IPS DF 6.9 (cell line): ENCODE results near the gene HHAT.

ENCODE experiments used
- DNase-seq: peaks from one replicate; pipeline ENCODE4 v3.0.0-alpha.2; 2013; ENCODE audit warnings: low read depth, low spot score
- H3K27ac ChIP-seq: one replicate; pipeline ENCODE4 v1.5.1; 2013; ENCODE audit warnings: low read length, control low read depth
- H3K27me3 ChIP-seq: 2 replicates; pipeline ENCODE4 v1.6.1; 2013; ENCODE audit warnings: mild to moderate bottlenecking, low read length; ENCODE audit not compliant: control insufficient read depth, insufficient read depth
- H3K36me3 ChIP-seq: 2 replicates; pipeline ENCODE4 v1.6.1; 2013; ENCODE audit warnings: low read length; ENCODE audit not compliant: control insufficient read depth, insufficient read depth
- H3K4me1 ChIP-seq: 2 replicates; pipeline ENCODE4 v1.6.1; 2013; ENCODE audit warnings: low read length; ENCODE audit not compliant: control insufficient read depth, insufficient read depth
- H3K4me3 ChIP-seq: 2 replicates; pipeline ENCODE4 v1.5.1; 2013; ENCODE audit warnings: mild to moderate bottlenecking, low read length
- H3K9me3 ChIP-seq: 2 replicates; pipeline ENCODE4 v1.6.1; 2013; ENCODE audit warnings: low read length, inconsistent platforms; ENCODE audit not compliant: control insufficient read depth, insufficient read depth
- WGBS: extraction: QIAGEN DNeasy Blood & Tissue Kit; methylation state at CpG from one replicate; pipeline ENCODE4 v1.1.7; 2013; ENCODE audit warnings: mixed read lengths, missing lambda C conversion rate; ENCODE audit not compliant: insufficient read length, insufficient coverage; 5-methylcytosine and 5-hydroxymethylcytosine counted together

HHAT gene

DNA sequence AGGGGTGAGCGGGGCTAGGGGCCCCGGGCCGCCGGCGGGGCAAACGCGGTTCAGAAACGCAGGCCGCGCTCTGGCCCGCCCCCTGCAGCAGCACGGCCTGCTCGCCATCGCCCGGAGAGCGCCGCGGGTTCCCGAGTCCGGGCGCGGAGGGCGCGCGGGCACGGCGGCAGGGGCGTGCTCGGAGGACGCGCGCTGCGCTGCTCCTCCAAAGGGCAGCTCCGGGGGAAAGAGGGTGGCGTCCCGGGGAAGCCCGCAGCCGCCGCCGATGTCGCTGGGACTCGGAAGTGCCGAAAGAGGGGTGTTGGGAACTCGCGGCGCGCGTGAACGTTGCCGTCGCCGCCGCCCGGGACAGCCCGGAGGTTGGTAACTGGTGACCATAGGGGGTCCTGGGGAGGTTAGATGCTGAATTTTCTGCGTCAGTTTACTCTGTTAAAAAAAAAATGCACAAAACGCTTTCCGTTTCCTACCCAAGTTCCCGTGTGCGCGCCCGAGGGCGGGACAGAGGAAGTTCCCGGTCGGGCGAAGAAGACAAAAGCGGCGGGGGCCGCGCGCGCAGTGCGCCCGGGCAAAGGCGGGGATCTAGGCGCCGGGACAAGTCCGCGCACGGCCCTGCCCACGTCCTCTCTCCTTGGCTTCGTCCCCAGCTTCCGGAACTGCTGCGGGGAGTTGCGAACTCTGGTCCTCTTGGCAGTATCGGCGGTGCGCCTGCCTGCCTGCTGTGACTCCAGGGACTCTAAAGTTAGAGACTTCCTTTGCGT lies at the start of gene HHAT:
Gene HHAT (plus strand): TSS at position 157 of the 758 bp plus-strand sequence. CDS start 20,074 bp downstream, outside the sequence.
- no peaks in the 10 kb centered on the region for H3K4me1 ChIP-seq
- no peaks in the 10 kb centered on the region for H3K9me3 ChIP-seq
- peak within 1 kb of the TSS; percentile 63; the same call in 1 of the 2 replicates for H3K4me3 ChIP-seq
- no CpG with 5 or more reads among the region's 89 CpGs for WGBS
- peaks cover 50% of the 10 kb centered on the region for H3K27me3 ChIP-seq
- peak; percentile 29 for DNase-seq
- H3K27ac ChIP-seq: no peak within 1 kb of the TSS
- no peaks in the 10 kb centered on the region for H3K36me3 ChIP-seq

DNA sequence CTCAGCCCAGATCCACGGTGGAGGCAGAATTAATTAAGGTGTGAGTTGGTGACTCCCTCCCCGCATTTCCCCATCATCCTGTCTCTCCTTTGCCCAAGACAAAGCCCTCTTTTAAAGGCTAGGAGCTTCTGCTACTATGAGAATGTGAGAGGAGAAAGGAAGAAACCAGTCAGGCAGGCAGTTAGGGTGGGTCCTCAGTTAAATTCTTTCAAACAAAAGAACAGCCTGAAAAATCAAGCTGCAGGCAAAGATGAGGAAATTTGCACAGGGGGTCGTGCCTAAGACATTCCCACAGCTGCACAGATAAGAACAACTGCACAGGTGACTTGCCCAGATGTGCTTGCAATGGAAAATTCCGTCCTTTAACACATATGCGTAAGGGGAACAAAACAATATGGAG lies 48.5 kb upstream of the HHAT start:
- WGBS: no CpG with 5 or more reads among the region's 5 CpGs
- H3K4me3 ChIP-seq: no peak overlapping the region
- peaks cover 2% of the 10 kb centered on the region; the same call in 1 of the 2 replicates for H3K9me3 ChIP-seq
- DNase-seq: no peak
- H3K4me1 ChIP-seq: no peaks in the 10 kb centered on the region
- no peaks in the 10 kb centered on the region for H3K36me3 ChIP-seq
- no peaks in the 10 kb centered on the region for H3K27me3 ChIP-seq
- H3K27ac ChIP-seq: no peak overlapping the region

DNA sequence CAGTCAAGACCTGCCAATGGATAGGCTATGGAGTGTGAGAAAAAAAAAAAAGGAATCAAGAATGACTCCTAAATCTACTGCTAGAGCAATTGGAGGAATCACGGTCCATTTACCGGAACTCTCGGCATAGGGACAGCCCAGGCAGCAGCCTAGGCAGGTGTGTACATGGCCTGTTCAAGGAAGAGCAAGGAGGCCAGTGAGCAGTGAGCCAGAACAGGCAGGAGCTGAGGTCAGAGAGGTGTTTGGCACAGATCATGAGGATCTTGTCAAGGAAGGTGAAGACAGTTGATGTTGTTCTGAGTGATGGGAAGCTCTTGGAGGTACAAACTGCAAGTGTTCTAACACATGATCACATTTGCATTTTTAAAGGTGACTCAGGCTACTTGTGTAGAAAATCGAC lies 40.6 kb upstream of the HHAT start:
- no CpG with 5 or more reads among the region's 4 CpGs for WGBS
- Histone ChIP-seq H3K9me3 (no peaks in the 10 kb centered on the region), H3K27ac (no peak overlapping the region), H3K4me1 (peaks cover 3% of the 10 kb centered on the region; the same call in 1 of the 2 replicates), H3K36me3 (no peaks in the 10 kb centered on the region), H3K4me3 (no peak overlapping the region), H3K27me3 (no peaks in the 10 kb centered on the region; the same call in 1 of the 2 replicates)
- no peak for DNase-seq

DNA sequence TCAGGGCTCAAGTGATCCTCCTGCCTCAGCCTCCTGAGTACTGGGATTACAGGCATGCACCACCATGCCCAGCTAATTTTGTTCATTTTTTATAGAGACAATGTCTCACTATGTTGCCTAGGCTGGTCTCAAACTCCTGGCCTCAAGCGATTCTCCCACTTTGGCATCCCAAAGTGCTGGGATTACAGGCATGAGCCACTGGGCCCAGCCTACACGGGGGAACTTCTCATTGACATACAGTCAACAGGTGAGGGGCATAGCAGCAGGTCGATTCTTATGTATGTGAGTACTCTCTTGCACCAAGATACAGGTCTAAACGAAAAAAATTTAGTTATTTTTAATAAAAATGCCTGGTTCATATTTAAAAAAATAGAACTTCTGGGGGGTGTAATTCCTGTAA lies 39.5 kb upstream of the HHAT start:
- DNase-seq: no peak
- Histone ChIP-seq H3K27me3 (no peaks in the 10 kb centered on the region; the same call in 1 of the 2 replicates), H3K4me1 (peaks cover 3% of the 10 kb centered on the region; the same call in 1 of the 2 replicates), H3K9me3 (no peaks in the 10 kb centered on the region), H3K36me3 (no peaks in the 10 kb centered on the region), H3K27ac (no peak overlapping the region), H3K4me3 (no peak overlapping the region)
- no CpG with 5 or more reads among the region's 4 CpGs for WGBS

DNA sequence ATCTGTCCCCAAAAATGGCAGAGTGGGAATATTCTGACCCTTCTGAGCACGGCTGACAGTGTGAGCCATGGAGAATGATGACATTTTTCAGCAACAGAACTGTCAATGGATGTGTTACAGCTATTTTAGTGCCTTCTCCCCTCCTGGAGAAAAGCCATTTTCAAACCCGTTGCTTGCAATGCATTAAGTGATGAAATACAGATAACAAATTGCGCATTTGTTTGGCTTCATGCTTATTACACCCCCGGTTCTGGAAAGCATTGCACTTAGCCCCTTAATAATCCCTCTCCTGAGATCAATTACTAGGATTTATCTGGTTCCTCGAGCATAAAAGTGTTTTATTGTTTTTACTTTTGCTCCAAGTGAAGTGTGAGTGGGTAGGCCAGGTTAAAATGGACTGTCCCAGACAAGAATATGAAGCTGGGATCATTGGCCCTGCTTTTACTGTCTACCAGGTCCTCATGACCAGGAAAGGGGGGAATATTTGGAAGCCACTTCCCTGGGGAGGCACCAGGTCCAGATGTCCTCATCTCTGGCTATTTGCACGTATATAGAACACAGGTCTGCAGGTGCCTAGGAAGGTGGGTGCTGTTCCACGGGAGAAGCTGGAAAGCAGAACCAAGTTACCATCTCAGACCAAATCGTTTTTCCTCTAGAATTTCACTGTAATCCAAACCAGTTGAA lies 37.5 kb upstream of the HHAT start:
- no peak for DNase-seq
- no CpG with 5 or more reads among the region's 8 CpGs for WGBS
- no peaks in the 10 kb centered on the region for H3K36me3 ChIP-seq
- no peak overlapping the region for H3K4me3 ChIP-seq
- H3K9me3 ChIP-seq: no peaks in the 10 kb centered on the region
- H3K27me3 ChIP-seq: no peaks in the 10 kb centered on the region; the same call in 1 of the 2 replicates
- no peak overlapping the region for H3K27ac ChIP-seq
- H3K4me1 ChIP-seq: peaks cover 3% of the 10 kb centered on the region; the same call in 1 of the 2 replicates

- no peaks in the 10 kb centered on the region for H3K36me3 ChIP-seq
- H3K9me3 ChIP-seq: no peaks in the 10 kb centered on the region
- H3K4me3 ChIP-seq: no peak overlapping the region; the same call in 1 of the 2 replicates
- no peaks in the 10 kb centered on the region; the same call in 1 of the 2 replicates for H3K27me3 ChIP-seq
- WGBS: no CpG with 5 or more reads among the region's 9 CpGs
- no peak for DNase-seq
- H3K4me1 ChIP-seq: peaks cover 3% of the 10 kb centered on the region; the same call in 1 of the 2 replicates
- H3K27ac ChIP-seq: no peak overlapping the region
These were observed 36.9 kb upstream of the HHAT start for GRCh38 chr1:210291786-210292230.

- H3K27ac ChIP-seq: no peak overlapping the region
- H3K4me1 ChIP-seq: peaks cover 3% of the 10 kb centered on the region; the same call in 1 of the 2 replicates
- H3K4me3 ChIP-seq: peak overlapping the region; percentile 42; the same call in 1 of the 2 replicates
- no peak for DNase-seq
- no peaks in the 10 kb centered on the region; the same call in 1 of the 2 replicates for H3K27me3 ChIP-seq
- H3K36me3 ChIP-seq: no peaks in the 10 kb centered on the region
- H3K9me3 ChIP-seq: no peaks in the 10 kb centered on the region
- no CpG with 5 or more reads among the region's 56 CpGs for WGBS
These were observed 36.4 kb upstream of the HHAT start for GRCh38 chr1:210292231-210292871.

DNA sequence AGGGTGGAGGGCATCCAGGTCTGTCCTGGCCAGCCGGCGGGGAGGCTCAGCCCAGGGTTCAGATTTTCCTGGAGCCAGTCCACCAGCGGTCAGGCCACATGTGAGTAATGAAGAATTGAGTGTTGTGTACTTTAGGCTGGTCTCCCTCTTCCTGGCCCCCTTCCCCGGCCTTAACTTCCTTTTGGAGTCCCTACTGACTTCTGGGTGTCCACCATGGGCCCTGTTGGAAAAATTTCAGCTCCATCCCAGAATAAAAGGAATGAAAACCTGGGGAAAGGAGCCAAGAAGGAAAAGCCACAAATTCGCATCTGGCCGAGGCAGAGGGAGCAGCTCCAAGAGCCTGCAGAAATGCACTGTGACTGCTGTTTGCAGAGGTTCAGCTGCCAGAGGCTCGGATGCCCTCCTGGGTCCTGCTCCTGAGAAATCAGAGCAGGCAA lies 35.5 kb upstream of the HHAT start:
- Histone ChIP-seq H3K9me3 (no peaks in the 10 kb centered on the region), H3K27me3 (no peaks in the 10 kb centered on the region; the same call in 1 of the 2 replicates), H3K4me3 (no peak overlapping the region), H3K36me3 (no peaks in the 10 kb centered on the region), H3K27ac (no peak overlapping the region), H3K4me1 (peaks cover 1% of the 10 kb centered on the region; the same call in 1 of the 2 replicates)
- DNase-seq: no peak
- WGBS: no CpG with 5 or more reads among the region's 7 CpGs

DNA sequence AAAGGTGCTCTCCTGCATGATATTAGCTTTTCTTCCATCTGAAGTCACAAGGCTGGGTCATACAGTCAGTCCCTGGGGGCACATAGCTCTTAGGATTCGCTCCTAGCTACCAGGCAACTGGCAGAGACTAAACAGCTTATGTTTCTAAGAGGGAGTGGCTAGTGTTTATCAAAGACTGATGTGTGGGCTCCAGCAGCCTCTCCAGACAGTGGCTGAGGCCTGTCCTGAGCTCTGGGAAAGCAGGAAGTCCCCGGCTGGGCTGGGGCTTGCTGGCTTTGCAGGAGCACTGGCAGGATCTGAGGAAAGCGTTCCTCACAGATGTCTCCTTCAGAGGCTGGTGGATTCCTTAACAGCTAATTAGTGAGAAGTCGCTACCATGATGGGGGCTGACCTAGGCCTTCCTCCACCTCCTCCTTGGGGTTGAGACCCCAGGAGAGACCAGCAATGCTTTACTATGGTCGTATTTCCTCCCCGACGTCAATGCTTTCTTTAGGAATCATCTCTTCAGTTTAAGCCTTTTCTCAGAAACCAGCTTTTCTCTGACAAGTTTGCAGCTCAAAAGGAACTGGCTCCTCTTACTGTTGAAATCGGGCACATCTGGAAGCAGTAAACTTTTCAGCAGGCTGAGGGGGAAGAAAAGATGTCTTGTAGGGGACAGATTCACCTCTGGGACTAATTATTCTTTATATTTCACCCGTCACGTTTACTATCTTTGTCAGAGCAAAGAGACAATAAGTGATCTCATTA lies 33.5 kb upstream of the HHAT start:
- H3K4me3 ChIP-seq: no peak overlapping the region
- H3K36me3 ChIP-seq: no peaks in the 10 kb centered on the region
- no peak overlapping the region for H3K27ac ChIP-seq
- no peaks in the 10 kb centered on the region for H3K9me3 ChIP-seq
- peaks cover 1% of the 10 kb centered on the region; the same call in 1 of the 2 replicates for H3K4me1 ChIP-seq
- H3K27me3 ChIP-seq: no peaks in the 10 kb centered on the region
- no peak for DNase-seq
- WGBS: no CpG with 5 or more reads among the region's 10 CpGs
